NCI-H2227 (cell line): ENCODE measurements around the gene KCNIP4.
A peak's percentile ranks its signal among the peaks of the same experiment; 100 is the strongest.

Source experiments
- DNase-seq: peaks from one replicate; lab custom pipeline; 2025; ENCODE audit not compliant: unreplicated experiment; lab: John Stamatoyannopoulos, UW

The KCNIP4 gene

DNA sequence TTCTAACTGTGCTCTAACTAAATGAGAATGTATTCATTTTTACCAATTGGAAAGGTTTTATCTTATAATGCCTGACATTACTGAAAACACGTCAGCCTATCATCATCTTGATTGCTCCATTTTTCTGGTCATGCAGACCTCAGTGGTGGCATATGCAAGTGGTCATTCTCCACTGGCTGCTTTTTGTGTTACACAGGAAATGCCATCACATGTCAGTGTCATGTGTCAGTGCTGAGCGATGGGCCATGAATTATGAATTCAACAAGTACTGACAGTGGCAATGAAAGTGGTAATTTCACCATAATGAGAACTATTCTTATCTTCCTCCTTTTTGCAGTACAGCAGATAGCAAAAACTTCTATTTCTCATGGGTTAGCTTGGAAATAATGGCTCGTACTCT lies 1057.8 kb downstream of the KCNIP4 start:
- DNase-seq, result no peak

- no peak for DNase-seq
These were observed 1058.7 kb downstream of the KCNIP4 start for GRCh38 chr4:20889901-20890300.

- DNase-seq, result no peak
These were observed 1064.9 kb downstream of the KCNIP4 start for GRCh38 chr4:20883677-20884076.

DNA sequence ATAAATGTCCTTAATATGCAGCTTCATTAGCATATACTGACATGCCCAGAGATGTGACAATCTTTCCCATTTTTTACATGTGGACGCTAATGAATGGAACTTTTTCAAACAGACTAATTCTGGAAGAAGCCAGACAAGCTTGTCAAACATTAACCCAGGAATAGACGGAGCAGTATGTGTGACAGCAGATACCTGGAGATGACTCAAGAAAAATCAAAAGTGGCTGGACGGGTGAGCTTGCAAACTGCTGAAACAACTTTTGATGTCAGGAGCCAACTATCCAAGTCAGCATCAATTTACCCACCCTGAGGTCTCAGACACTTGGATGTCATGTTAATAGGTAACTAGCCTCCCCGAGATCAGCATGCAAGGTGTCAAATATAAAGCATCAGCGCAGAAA lies 1065.3 kb downstream of the KCNIP4 start:
- no peak for DNase-seq

GRCh38 chr4:20882500-20882899 lies 1066.1 kb downstream of the KCNIP4 start:
- DNase-seq, result no peak

DNA sequence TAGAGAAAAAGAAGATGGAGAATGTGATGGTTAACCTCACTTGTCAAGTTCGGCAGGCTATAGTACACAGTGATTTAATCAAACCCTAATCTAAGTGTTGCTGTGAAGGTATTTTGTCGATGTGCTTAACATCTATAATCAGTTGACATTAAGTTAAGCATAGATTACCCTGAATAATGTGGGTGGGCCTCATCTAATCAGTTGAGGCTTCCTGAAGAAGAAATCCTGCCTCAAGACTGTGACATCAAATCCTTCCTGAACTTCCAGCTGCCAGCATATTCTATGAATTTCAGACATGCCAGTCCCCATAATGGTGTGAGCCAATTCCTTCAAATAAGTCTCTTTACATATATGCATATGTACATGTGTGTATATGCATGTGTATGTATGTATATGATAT lies 1066.9 kb downstream of the KCNIP4 start:
- no peak for DNase-seq

GRCh38 chr4:20878806-20879205 lies 1069.8 kb downstream of the KCNIP4 start:
- DNase-seq, result no peak

GRCh38 chr4:20870436-20870835 lies 1078.1 kb downstream of the KCNIP4 start:
- DNase-seq, result no peak

GRCh38 chr4:20868108-20868507 lies 1080.5 kb downstream of the KCNIP4 start:
- no peak for DNase-seq

GRCh38 chr4:20860878-20861277 lies 1087.7 kb downstream of the KCNIP4 start:
- no peak for DNase-seq

DNA sequence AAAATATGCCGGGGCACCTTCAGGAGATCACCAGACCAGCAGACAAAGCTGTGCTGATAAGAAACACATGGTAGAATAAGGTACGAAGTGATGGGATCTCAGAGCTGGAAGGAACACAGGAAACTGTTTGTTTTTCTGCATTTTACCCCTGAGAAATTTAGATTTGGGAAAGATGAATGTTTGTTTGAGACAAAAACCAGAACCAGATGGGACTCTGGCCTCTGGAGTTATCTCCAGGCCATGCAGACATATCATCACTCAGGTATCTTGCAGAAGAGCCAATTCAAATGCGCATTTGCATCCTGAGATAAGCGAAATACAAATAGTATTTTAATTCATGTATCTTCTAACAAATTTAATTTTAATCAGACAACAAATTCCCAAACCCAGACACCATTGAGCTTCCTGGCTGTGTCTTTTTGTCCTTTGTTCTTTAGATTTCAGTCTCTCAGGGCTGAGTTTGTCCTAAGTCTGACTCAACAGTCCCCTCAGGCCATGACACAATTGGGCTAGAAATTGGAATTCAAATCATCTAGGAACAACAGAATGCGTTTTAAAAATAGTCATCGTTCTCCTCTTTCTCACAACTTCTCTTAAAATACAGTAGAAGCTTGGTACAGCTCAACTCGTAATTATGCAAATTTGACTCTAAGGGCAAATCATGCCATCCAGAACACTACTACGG lies 1089.3 kb downstream of the KCNIP4 start:
- no peak for DNase-seq

DNA sequence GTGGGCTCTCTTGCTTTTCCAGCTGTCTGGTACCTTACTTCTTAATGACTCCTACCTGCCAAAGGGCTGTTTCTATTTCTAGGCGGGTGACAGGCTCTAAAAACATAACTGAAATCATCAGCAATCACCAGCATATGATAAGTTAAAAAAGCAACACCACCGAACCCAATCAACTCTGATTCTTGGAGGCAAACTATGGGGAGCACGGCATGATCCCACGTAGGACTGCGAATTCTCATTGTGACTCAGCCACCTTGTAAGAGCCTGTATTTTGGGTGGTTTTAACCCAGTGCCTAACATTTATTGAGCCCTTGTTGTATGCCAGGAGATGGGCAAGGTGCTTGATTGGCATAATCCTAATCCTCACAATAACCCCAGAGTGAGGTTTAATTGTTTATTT lies 1091.5 kb downstream of the KCNIP4 start:
- no peak for DNase-seq

DNA sequence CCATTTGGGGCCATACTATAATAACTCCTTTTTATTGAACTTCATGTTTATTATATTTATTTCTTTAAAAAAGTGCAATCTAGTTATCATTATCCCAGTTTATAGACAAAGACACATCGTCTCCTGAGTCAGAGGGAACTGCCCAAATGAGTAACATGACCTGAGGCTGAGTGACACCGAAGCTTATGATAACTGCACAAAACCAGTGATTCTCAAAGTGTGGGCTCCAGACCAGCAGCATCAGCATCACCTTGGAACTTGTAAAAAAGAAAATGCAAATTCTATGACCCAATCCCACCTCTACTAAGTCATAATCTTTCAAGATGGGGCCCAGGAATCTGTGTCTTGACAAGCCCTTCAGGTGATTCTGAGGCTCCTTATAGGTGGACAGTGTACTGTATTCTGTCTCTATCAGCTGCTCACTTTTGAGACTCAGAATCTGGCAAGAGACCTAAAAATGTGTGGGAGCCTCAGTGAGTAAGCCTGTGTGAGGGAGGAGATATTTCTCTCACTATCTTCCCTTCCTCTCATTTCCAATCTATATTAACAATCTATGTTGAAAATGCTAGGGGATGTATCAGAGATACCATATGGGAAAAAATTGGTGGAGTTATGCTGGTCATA lies 1101.3 kb downstream of the KCNIP4 start:
- DNase-seq, result no peak

GRCh38 chr4:20844311-20844710 lies 1104.3 kb downstream of the KCNIP4 start:
- peak; percentile 60 for DNase-seq

- no peak for DNase-seq
These were observed 1107.9 kb downstream of the KCNIP4 start for GRCh38 chr4:20840648-20841190.

DNA sequence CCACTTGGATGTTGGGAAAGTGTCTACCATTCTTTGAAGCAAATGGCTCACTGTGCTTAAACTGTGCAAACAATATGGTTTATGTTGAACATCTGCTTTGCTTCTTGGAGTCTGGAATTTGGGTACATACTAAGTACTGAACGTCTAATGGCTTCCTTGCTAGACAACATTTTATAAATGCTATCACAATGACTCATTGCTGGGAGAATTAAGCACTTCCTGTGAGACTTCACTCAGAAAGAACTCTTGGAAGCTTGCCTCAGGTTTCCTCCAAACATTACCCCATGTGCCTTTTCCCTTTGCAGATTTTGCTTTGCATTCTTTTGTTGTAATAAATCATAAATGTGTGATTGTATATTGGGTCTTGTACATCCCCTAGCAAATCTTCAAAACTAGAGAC lies 1108.6 kb downstream of the KCNIP4 start:
- DNase-seq, result no peak

DNA sequence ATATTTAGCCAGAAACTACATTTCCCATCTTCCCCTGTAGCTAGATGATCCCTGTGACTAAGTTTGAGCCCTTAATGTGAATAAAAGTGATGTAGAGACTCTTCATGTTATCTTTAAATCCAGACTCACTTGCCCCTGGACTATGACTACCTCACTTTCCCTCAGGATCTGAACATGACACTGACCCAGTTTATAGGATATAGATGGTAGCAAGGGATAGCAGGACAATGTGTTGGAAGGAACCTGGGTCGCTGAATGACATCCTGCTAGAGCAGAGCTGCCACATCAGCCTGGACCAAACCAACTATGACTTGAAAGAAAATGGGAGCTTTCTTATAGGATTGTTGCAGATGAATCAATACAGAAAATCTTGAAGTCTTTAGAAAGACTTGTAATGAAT lies 1110.1 kb downstream of the KCNIP4 start:
- no peak for DNase-seq

DNA sequence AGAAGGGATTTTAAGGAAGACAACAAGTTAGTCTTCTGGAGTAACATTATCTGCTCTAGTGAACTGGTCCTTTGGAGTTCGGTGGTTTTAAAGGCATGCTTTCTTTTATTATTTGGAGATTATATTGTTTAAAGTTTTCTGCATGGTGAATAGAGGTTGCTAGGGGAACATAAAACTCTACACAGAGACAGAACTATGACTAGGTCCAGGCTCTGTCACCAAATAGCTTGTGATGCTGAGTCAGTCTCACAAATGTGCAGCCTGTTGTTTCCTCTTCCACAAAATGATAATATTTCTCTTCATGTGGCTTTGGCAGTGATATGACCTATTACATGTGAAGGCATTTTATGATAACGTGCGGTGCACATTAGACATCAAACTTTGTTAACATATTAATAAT lies 1115.7 kb downstream of the KCNIP4 start:
- no peak for DNase-seq

- DNase-seq, result peak; percentile 3
These were observed 1116.8 kb downstream of the KCNIP4 start for GRCh38 chr4:20831746-20832145.

GRCh38 chr4:20829617-20830357 lies 1118.8 kb downstream of the KCNIP4 start:
- DNase-seq, result no peak

DNA sequence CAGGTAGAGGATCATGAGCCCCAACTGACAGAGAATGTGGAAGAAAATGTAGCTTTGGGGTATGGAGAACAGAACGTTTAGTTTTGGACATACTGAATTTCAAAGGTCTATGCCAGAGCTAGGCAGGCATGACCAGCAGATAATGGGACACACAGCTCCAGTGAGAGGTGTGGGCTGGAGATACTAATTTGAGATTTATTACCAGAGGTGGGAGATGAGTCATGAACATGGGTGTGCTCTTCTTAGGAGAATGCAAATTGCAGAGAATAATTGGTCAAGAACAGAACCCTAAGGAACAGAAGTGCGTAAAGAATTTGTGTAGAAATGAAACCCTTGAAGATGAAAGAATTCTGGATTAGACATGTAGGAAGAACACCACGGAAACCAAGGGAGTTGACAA lies 1123.1 kb downstream of the KCNIP4 start:
- no peak for DNase-seq

DNA sequence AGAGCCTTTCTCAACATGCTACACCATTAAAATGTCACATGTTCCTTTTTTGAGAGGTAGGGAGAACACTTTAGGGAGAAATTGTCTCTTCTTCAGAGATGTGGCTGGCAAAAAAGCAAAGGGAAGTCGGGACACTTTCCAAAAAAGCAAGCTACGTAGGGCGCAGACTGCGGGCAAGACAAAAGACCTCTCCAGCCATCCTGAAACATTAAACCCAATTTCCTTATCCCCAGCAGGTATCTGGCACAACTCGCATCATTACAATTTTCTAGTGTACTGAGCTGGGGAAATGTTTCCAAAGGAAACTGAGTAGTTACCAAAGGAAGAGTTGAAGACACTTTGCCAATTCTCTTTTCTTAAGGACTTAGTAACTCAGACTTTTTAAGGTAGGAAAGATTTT lies 1132.3 kb downstream of the KCNIP4 start:
- DNase-seq, result no peak
